GM21576 (cell line): ENCODE data around the gene PRSS37.

Experiments used
- ATAC-seq: cut with Tn5 transposase; IDR thresholded peaks from one replicate; pipeline ENCODE4 v1.9.1; 2021; ENCODE audit warnings: mild to moderate bottlenecking, moderate library complexity; ENCODE audit not compliant: unreplicated experiment

PRSS37 gene

GRCh38 chr7:141789917-141790316 is 51.4 kb downstream of the PRSS37 start, which contains the start of gene TAS2R5:
TAS2R5 (plus strand) TSS chr7:141790217; CDS start chr7:141790362, 145 bp downstream.
- ATAC-seq, result no peak

- ATAC-seq, result no peak
Measured at GRCh38 chr7:141788296-141788695, 53.0 kb downstream of the PRSS37 start.
